GM12878 (cell line): Measurements from ENCODE around the gene ANO3. TPM values are rescaled to one million over a fixed set of nuclear protein-coding genes. Genes with fewer than 3 reads are reported as not detected.

Experiments
- ATAC-seq: fragments of 200-7000 bp; cut with Tn5 transposase; 3 replicates; pipeline ENCODE4 v1.9.1; 2020; ENCODE audit warnings: mild to moderate bottlenecking, moderate library complexity
- BruUV-seq: library from RNA; stranded (reverse); fragments of 400-500 nt; replicated peaks from 2 replicates; lab custom pipeline; 2021; lab: Mats Ljungman, UMichigan
- CTCF ChIA-PET: fragments of 300-600 bp; sonication (Branson Sonifier 250); formaldehyde crosslinking; extraction: SDS; loops from one replicate; lab custom pipeline; 2021; ENCODE audit warnings: inconsistent platforms; lab: Yijun Ruan, JAX
- POLR2A ChIA-PET: fragments of 350-600 bp; formaldehyde crosslinking; extraction: SDS; loops from one replicate; lab custom pipeline; 2021; ENCODE audit warnings: inconsistent platforms; lab: Charles Lee
- RAD21 ChIA-PET: fragments of 300-600 bp; sonication (Branson Sonifier 250); formaldehyde crosslinking; loops from one replicate; lab custom pipeline; 2023; ENCODE audit warnings: antibody characterized with exemption; ENCODE audit not compliant: unreplicated experiment; lab: Charles Lee
- SMC1A ChIA-PET: fragments of 300-600 bp; sonication (Branson Sonifier 250); formaldehyde crosslinking; loops from one replicate; lab custom pipeline; 2023; ENCODE audit not compliant: unreplicated experiment, uncharacterized antibody; lab: Charles Lee
- DNase-seq: peaks from one replicate; pipeline ENCODE4 v3.0.0-alpha.2; 2011; ENCODE audit warnings: low read depth, low spot score
- FAIRE-seq: peaks from 3 replicates; lab custom pipeline; 2011; peaks lifted over from hg19 to GRCh38; lab: Jason Lieb, UNC
- H2AFZ ChIP-seq: 2 replicates; pipeline ENCODE4 v1.6.0; 2011; ENCODE audit warnings: low read depth, low read length, control low read depth; ENCODE audit not compliant: control insufficient read depth
- H3K27ac ChIP-seq: 2 replicates; pipeline ENCODE4 v1.5.1; 2011; ENCODE audit warnings: control low read depth; ENCODE audit not compliant: control insufficient read depth, insufficient read depth
- H3K27me3 ChIP-seq, 2 experiments: replicated peaks in 1 of 2; 2 replicates each; pipeline versions ENCODE4 v1.6.0 to v1.6.1; 2011; ENCODE audit warnings: low read length in 1 of 2; ENCODE audit not compliant: control insufficient read depth in 2 of 2, insufficient read depth in 2 of 2
- H3K36me3 ChIP-seq, 2 experiments: 2 replicates each; pipeline ENCODE4 v1.5.1; 2011; ENCODE audit warnings: low read length in 1 of 2; ENCODE audit not compliant: control insufficient read depth in 2 of 2, insufficient read depth in 2 of 2
- H3K4me1 ChIP-seq: 2 replicates; pipeline ENCODE4 v1.6.1; 2011; ENCODE audit warnings: mild to moderate bottlenecking, low read length, moderate library complexity, mixed read lengths; ENCODE audit not compliant: control insufficient read depth, insufficient read depth
- H3K4me2 ChIP-seq: 2 replicates; pipeline ENCODE4 v1.6.0; 2011; ENCODE audit warnings: control low read depth; ENCODE audit not compliant: control insufficient read depth, insufficient read depth
- H3K4me3 ChIP-seq: fragments of 200-600 bp; sonication (generic); 2 replicates; pipeline ENCODE4 v1.5.1; 2016
- H3K79me2 ChIP-seq: 2 replicates; pipeline ENCODE4 v1.6.0; 2011; ENCODE audit warnings: low read length; ENCODE audit not compliant: control insufficient read depth, insufficient read depth
- H3K9ac ChIP-seq: 2 replicates; pipeline ENCODE4 v1.8.0; 2011; ENCODE audit warnings: low read length, control low read depth, mixed read lengths; ENCODE audit not compliant: control insufficient read depth, insufficient read depth
- H3K9me3 ChIP-seq: replicated peaks from 3 replicates; pipeline ENCODE4 v1.5.1; 2011; ENCODE audit warnings: mild to moderate bottlenecking, low read length; ENCODE audit not compliant: control insufficient read depth, insufficient read depth
- H4K20me1 ChIP-seq: 2 replicates; pipeline ENCODE4 v1.6.0; 2011; ENCODE audit not compliant: control insufficient read depth, insufficient read depth
- ASH2L ChIP-seq: fragments of 300-600, 200-600 bp; sonication (generic); IDR thresholded peaks from 2 replicates; pipeline ENCODE4 v1.6.1; 2017; ENCODE audit warnings: low read depth, mild to moderate bottlenecking, borderline replicate concordance
- BCL11A ChIP-seq: IDR thresholded peaks from 2 replicates; pipeline ENCODE4 v1.6.1; 2011; ENCODE audit warnings: low read depth, low read length
- BHLHE40 ChIP-seq, 2 experiments: fragments of 450-650 bp in 1 of 2; IDR thresholded peaks; 2 replicates each; pipeline ENCODE4 v1.6.1; 2011 to 2017; ENCODE audit warnings: low read depth in 2 of 2, borderline replicate concordance in 1 of 2, improper control_type of control experiment in 1 of 2, low read length in 1 of 2, mild to moderate bottlenecking in 1 of 2
- BMI1 ChIP-seq: fragments of 450-650 bp; IDR thresholded peaks from 2 replicates; pipeline ENCODE4 v1.6.1; 2016; ENCODE audit warnings: mild to moderate bottlenecking, moderate library complexity, borderline replicate concordance
- CREM ChIP-seq: IDR thresholded peaks from 2 replicates; pipeline ENCODE4 v1.6.1; 2014; ENCODE audit warnings: antibody characterized with exemption, low read depth
- EED ChIP-seq: sonication (generic); IDR thresholded peaks from 2 replicates; pipeline ENCODE4 v1.6.1; 2016; ENCODE audit warnings: antibody characterized with exemption, low read depth
- ESRRA ChIP-seq: IDR thresholded peaks from 2 replicates; pipeline ENCODE4 v1.6.1; 2012; ENCODE audit warnings: mild to moderate bottlenecking, low read length, improper control_type of control experiment
- KDM1A ChIP-seq: fragments of 200-600 bp; sonication (generic); IDR thresholded peaks from 2 replicates; pipeline ENCODE4 v1.6.1; 2016; ENCODE audit warnings: borderline replicate concordance
- MTA2 ChIP-seq: fragments of 450-650 bp; IDR thresholded peaks from 2 replicates; pipeline ENCODE4 v1.6.1; 2016; ENCODE audit warnings: low read depth, mild to moderate bottlenecking, moderate library complexity
- MTA3 ChIP-seq: IDR thresholded peaks from 2 replicates; pipeline ENCODE4 v1.6.1; 2012; ENCODE audit warnings: low read length, inconsistent platforms, borderline replicate concordance
- NR2F1 ChIP-seq: fragments of 450-650 bp; conservative IDR thresholded peaks from 2 replicates; pipeline ENCODE4 v1.6.1; 2017; ENCODE audit warnings: mild to moderate bottlenecking
- POLR2A ChIP-seq: IDR thresholded peaks from 2 replicates; pipeline ENCODE4 v1.6.1; 2011; ENCODE audit warnings: low read depth, mild to moderate bottlenecking, low read length
- POLR2AphosphoS2 ChIP-seq: IDR thresholded peaks from 2 replicates; pipeline ENCODE4 v1.6.1; 2011; ENCODE audit warnings: low read depth, mild to moderate bottlenecking, low read length, improper control_type of control experiment, moderate library complexity
- TBL1XR1 ChIP-seq: IDR thresholded peaks from 2 replicates; pipeline ENCODE4 v1.6.1; 2012; ENCODE audit warnings: low read depth, low read length, improper control_type of control experiment
- ZNF384 ChIP-seq: IDR thresholded peaks from 2 replicates; pipeline ENCODE4 v1.6.1; 2012; ENCODE audit warnings: low read depth, mild to moderate bottlenecking, low read length, improper control_type of control experiment, borderline replicate concordance
- ZSCAN29 ChIP-seq: fragments of 450-650 bp; IDR thresholded peaks from 2 replicates; pipeline ENCODE4 v1.6.1; 2017; ENCODE audit warnings: mild to moderate bottlenecking, moderate library complexity
- WGBS: methylation state at CpG from one replicate; pipeline ENCODE4 v1.1.6; 2016; ENCODE audit warnings: low lambda C conversion rate; ENCODE audit not compliant: insufficient replicate concordance, insufficient coverage; ENCODE audit errors: missing lambda C conversion rate; 5-methylcytosine and 5-hydroxymethylcytosine counted together
- in situ Hi-C: fragments of 300-500 bp; cut with MboI; formaldehyde crosslinking; loops from 9 replicates; pipeline ENCODE4 v1.14.3; 2018; ENCODE audit warnings: mixed read lengths
- intact Hi-C: fragments of 100-400 bp; cut with micrococcal nuclease; formaldehyde crosslinking; loops from one replicate; pipeline ENCODE4 v1.14.2; 2022; ENCODE audit not compliant: unreplicated experiment
- polyA plus RNA-seq, 11 experiments: library from polyadenylated mRNA; depleted of rRNA in 4 of 11; unstranded in 6 of 11; stranded (reverse) in 5 of 11; fragments of >200 nt; fragmentation: Nextera tagmentation in 4 of 11; fragmentation: Illumina TruSeq in 1 of 11; extraction: Ambion mirVana in 4 of 11; extraction: Trizol in 1 of 11; gene quantifications; 1 replicate in 1 of 11; 2 replicates in 10 of 11; pipeline versions ENCODE4 v1.2.1 to v1.2.3, GENCODE V29; 2011 to 2016; ENCODE audit warnings: inconsistent platforms in 2 of 11, missing spikeins in 2 of 11, low read depth in 1 of 11
- total RNA-seq, 4 experiments: library from RNA; depleted of rRNA in 3 of 4; stranded (reverse); fragments of >200 nt in 3 of 4; fragmentation: Illumina TruSeq in 1 of 4; extraction: Trizol in 1 of 4; gene quantifications; 2 replicates each; pipeline versions ENCODE4 v1.2.1 to v1.2.3, GENCODE V29; 2013 to 2021
- TF ChIP-seq, protein P1 (sequence below): IDR thresholded peaks from 2 replicates; pipeline ENCODE4 v1.6.1; 2012; ENCODE audit warnings: low read depth, low read length, improper control_type of control experiment
- TF ChIP-seq, protein P2 (sequence below): IDR thresholded peaks from 2 replicates; pipeline ENCODE4 v1.6.1; 2011; ENCODE audit warnings: low read depth, low read length, improper control_type of control experiment, borderline replicate concordance
- TF ChIP-seq, protein P3 (sequence below): fragments of 450-650 bp; IDR thresholded peaks from 2 replicates; pipeline ENCODE4 v1.6.1; 2017; ENCODE audit warnings: mild to moderate bottlenecking, low read depth, inconsistent platforms; ENCODE audit not compliant: poor library complexity, severe bottlenecking

Gene ANO3
- total and polyA plus RNA-seq, 10 of the 15 experiments (the other 5 are each of a cell fraction or from before 2014, with no cell fraction given) = 0.13 to 5.9 (median 0.44) TPM

- H3K36me3 ChIP-seq = no peaks in the 10 kb centered on the region
- intact Hi-C loops (loop anchor here (10.0 kb wide), 1 partner anchor 223 kb away; the partner anchor contains the start of gene ANO3), in situ Hi-C loops (loop anchor here (10.0 kb wide), 1 partner anchor 263 kb away; no protein-coding TSS in a partner anchor)
- no peaks in the 10 kb centered on the region for H3K27me3 ChIP-seq
- no peak overlapping the region for H3K4me3 ChIP-seq
- ChIA-PET SMC1A (interaction anchor here (0.6 to 4.2 kb wide), 24 partner anchors 9 to 168 kb away, joined by 3 to 23 read pairs (median 7); no protein-coding TSS in a partner anchor), CTCF (interaction anchor here (0.9 to 2.9 kb wide), 7 partner anchors 10 to 259 kb away, joined by 3 to 15 read pairs (median 6); no protein-coding TSS in a partner anchor), POLR2A (interaction anchor here (0.6 to 1.1 kb wide), 3 partner anchors 20 to 50 kb away, joined by 3 to 4 read pairs (median 3); no protein-coding TSS in a partner anchor), RAD21 (interaction anchor here (1.0 to 3.4 kb wide), 17 partner anchors 10 to 259 kb away, joined by 3 to 11 read pairs (median 4); no protein-coding TSS in a partner anchor)
- H4K20me1 ChIP-seq = no peaks in the 10 kb centered on the region
- no peaks in the 10 kb centered on the region for H3K4me1 ChIP-seq
- H2AFZ ChIP-seq = no peak overlapping the region
- peak; percentile 73 for ATAC-seq
- H3K79me2 ChIP-seq = no peaks in the 10 kb centered on the region
- TF ChIP-seq TBL1XR1 = no peak
- no peak for TF ChIP-seq BMI1
- TF ChIP-seq POLR2AphosphoS2 = no peak
- no peak for TF ChIP-seq CREM
- no peak for TF ChIP-seq BHLHE40 (IDR thresholded peaks at IDR 0.05; ENCODE audit: borderline replicate concordance in 1 of 2, low read depth in 2 of 2, low read length in 1 of 2)
- TF ChIP-seq MTA3 = no peak
- TF ChIP-seq ASH2L = no peak
- no peak for TF ChIP-seq POLR2A
- no peak for TF ChIP-seq BCL11A
- TF ChIP-seq, protein P1, sequence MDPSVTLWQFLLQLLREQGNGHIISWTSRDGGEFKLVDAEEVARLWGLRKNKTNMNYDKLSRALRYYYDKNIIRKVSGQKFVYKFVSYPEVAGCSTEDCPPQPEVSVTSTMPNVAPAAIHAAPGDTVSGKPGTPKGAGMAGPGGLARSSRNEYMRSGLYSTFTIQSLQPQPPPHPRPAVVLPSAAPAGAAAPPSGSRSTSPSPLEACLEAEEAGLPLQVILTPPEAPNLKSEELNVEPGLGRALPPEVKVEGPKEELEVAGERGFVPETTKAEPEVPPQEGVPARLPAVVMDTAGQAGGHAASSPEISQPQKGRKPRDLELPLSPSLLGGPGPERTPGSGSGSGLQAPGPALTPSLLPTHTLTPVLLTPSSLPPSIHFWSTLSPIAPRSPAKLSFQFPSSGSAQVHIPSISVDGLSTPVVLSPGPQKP = no peak
- no peak for TF ChIP-seq NR2F1
- TF ChIP-seq KDM1A = no peak
- TF ChIP-seq EED = no peak
- TF ChIP-seq ZSCAN29 = no peak
- TF ChIP-seq MTA2 = no peak
- no peak for TF ChIP-seq ZNF384
- TF ChIP-seq, protein P2, sequence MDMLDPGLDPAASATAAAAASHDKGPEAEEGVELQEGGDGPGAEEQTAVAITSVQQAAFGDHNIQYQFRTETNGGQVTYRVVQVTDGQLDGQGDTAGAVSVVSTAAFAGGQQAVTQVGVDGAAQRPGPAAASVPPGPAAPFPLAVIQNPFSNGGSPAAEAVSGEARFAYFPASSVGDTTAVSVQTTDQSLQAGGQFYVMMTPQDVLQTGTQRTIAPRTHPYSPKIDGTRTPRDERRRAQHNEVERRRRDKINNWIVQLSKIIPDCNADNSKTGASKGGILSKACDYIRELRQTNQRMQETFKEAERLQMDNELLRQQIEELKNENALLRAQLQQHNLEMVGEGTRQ = no peak
- no peak for TF ChIP-seq ESRRA
- TF ChIP-seq, protein P3, sequence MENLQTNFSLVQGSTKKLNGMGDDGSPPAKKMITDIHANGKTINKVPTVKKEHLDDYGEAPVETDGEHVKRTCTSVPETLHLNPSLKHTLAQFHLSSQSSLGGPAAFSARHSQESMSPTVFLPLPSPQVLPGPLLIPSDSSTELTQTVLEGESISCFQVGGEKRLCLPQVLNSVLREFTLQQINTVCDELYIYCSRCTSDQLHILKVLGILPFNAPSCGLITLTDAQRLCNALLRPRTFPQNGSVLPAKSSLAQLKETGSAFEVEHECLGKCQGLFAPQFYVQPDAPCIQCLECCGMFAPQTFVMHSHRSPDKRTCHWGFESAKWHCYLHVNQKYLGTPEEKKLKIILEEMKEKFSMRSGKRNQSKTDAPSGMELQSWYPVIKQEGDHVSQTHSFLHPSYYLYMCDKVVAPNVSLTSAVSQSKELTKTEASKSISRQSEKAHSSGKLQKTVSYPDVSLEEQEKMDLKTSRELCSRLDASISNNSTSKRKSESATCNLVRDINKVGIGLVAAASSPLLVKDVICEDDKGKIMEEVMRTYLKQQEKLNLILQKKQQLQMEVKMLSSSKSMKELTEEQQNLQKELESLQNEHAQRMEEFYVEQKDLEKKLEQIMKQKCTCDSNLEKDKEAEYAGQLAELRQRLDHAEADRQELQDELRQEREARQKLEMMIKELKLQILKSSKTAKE = no peak
- H3K27ac ChIP-seq = no peak overlapping the region
- H3K9ac ChIP-seq = no peak overlapping the region
- BruUV-seq = no TSS peak
- no peaks in the 10 kb centered on the region for H3K9me3 ChIP-seq
- H3K4me2 ChIP-seq = no peak overlapping the region
- WGBS = 32% methylated on average over 3 of the region's 3 CpGs
- no peak for FAIRE-seq
- DNase-seq = no peak
Measured at GRCh38 chr11:26557666-26558065, 225.7 kb downstream of the ANO3 start.
